HepG2 (cell line): Measurements from ENCODE around the gene ZFAND3. TPM values are rescaled to one million over a fixed set of nuclear protein-coding genes. Genes with fewer than 3 reads are reported as not detected.

Source experiments
- ATAC-seq: fragments of 200-7000 bp; cut with Tn5 transposase; 3 replicates; pipeline ENCODE4 v1.9.1; 2020; ENCODE audit warnings: mild to moderate bottlenecking, moderate library complexity
- BruUV-seq: library from RNA; stranded (reverse); fragments of 400-500 nt; replicated peaks from 2 replicates; lab custom pipeline; 2021; lab: Mats Ljungman, UMichigan
- CTCF ChIA-PET: fragments of 300-600 bp; formaldehyde crosslinking; extraction: SDS; loops from one replicate; lab custom pipeline; 2021; ENCODE audit warnings: low total read pairs, inconsistent platforms, low intra/inter-chr PET ratio; lab: Yijun Ruan, JAX
- POLR2A ChIA-PET: fragments of 350-600 bp; sonication (Branson Sonifier 250); formaldehyde crosslinking; loops from one replicate; lab custom pipeline; 2020; ENCODE audit warnings: antibody characterized with exemption, inconsistent platforms; lab: Yijun Ruan, JAX
- DNase-seq: peaks from one replicate; pipeline ENCODE4 v3.0.0-alpha.2; 2015; ENCODE audit warnings: low spot score
- FAIRE-seq: peaks from 3 replicates; lab custom pipeline; 2011; peaks lifted over from hg19 to GRCh38; lab: Jason Lieb, UNC
- H2AFZ ChIP-seq: one replicate; pipeline ENCODE4 v1.6.1; 2011; ENCODE audit warnings: low read length, inconsistent platforms
- H3K27ac ChIP-seq: fragments of 300-600 bp; 3 replicates; pipeline ENCODE4 v1.8.0; 2011; ENCODE audit warnings: mixed run types, mild to moderate bottlenecking, mixed read lengths, low read length, inconsistent platforms; ENCODE audit not compliant: insufficient read depth; ENCODE audit errors: extremely low read length
- H3K27me3 ChIP-seq, 2 experiments: fragments of 200-600 bp in 1 of 2; 2 replicates in 1 of 2; 3 replicates in 1 of 2; pipeline versions ENCODE4 v1.6.0 to v1.8.0; 2011; ENCODE audit warnings: low read length in 2 of 2, mild to moderate bottlenecking in 2 of 2, moderate library complexity in 2 of 2, inconsistent platforms in 1 of 2; ENCODE audit not compliant: insufficient read depth in 2 of 2, control insufficient read depth in 1 of 2
- H3K36me3 ChIP-seq, 2 experiments: fragments of 200-600 bp in 1 of 2; replicated peaks in 1 of 2; 2 replicates in 1 of 2; 3 replicates in 1 of 2; pipeline versions ENCODE4 v1.5.1 to v1.8.0; 2011; ENCODE audit warnings: low read length in 2 of 2, inconsistent platforms in 1 of 2; ENCODE audit not compliant: insufficient read depth in 2 of 2, control insufficient read depth in 1 of 2
- H3K4me1 ChIP-seq: 2 replicates; pipeline ENCODE4 v1.5.1; 2012; ENCODE audit warnings: low read length, inconsistent platforms; ENCODE audit not compliant: insufficient read depth
- H3K4me2 ChIP-seq: 2 replicates; pipeline ENCODE4 v1.6.0; 2011; ENCODE audit warnings: low read depth, low read length, inconsistent platforms
- H3K4me3 ChIP-seq, 3 experiments: fragments of 200-600 bp in 1 of 3; sonication (generic), shearing (Covaris generic) in 1 of 3; replicated peaks in 1 of 3; 2 replicates each; pipeline ENCODE4 v1.5.1; 2011 to 2016; ENCODE audit warnings: low read length in 3 of 3, inconsistent platforms in 2 of 3, low read depth in 2 of 3, mild to moderate bottlenecking in 2 of 3, control low read depth in 1 of 3, mixed read lengths in 1 of 3; ENCODE audit not compliant: insufficient read depth in 1 of 3
- H3K79me2 ChIP-seq: one replicate; pipeline ENCODE4 v1.6.1; 2011; ENCODE audit warnings: low read length, inconsistent platforms; ENCODE audit not compliant: insufficient read depth
- H3K9ac ChIP-seq: 2 replicates; pipeline ENCODE4 v1.6.0; 2011; ENCODE audit warnings: mild to moderate bottlenecking, low read depth, low read length, inconsistent platforms; ENCODE audit not compliant: insufficient read depth
- H3K9me3 ChIP-seq: 2 replicates; pipeline ENCODE4 v1.5.1; 2012; ENCODE audit warnings: mild to moderate bottlenecking, low read length
- H4K20me1 ChIP-seq: 2 replicates; pipeline ENCODE4 v1.6.0; 2011; ENCODE audit warnings: inconsistent platforms, mild to moderate bottlenecking, low read length, moderate library complexity; ENCODE audit not compliant: insufficient read depth
- HNF4G ChIP-seq, 2 experiments: sonication (generic) in 1 of 2; formaldehyde crosslinking in 1 of 2; IDR thresholded peaks; 2 replicates each; pipeline versions ENCODE4 v1.4.0 to v1.6.1; 2011 to 2020; ENCODE audit warnings: borderline replicate concordance in 2 of 2, low read depth in 2 of 2, mild to moderate bottlenecking in 2 of 2, low read length in 1 of 2, missing genetic modification reagents in 1 of 2, moderate library complexity in 1 of 2
- IKZF1 ChIP-seq: fragments of 450-650 bp; IDR thresholded peaks from 2 replicates; pipeline ENCODE4 v1.7.1; 2016
- MXD1 ChIP-seq: sonication (generic); formaldehyde crosslinking; IDR thresholded peaks from 2 replicates; pipeline ENCODE4 v1.4.0; 2020; ENCODE audit warnings: mild to moderate bottlenecking, missing genetic modification reagents
- NR2F2 ChIP-seq: IDR thresholded peaks from 2 replicates; pipeline ENCODE4 v1.6.1; 2012; ENCODE audit warnings: low read depth, inconsistent platforms, borderline replicate concordance
- PHF8 ChIP-seq: sonication (generic); formaldehyde crosslinking; IDR thresholded peaks from 2 replicates; pipeline ENCODE4 v1.5.0; 2020; ENCODE audit warnings: missing genetic modification reagents
- RBAK ChIP-seq: sonication (generic); formaldehyde crosslinking; IDR thresholded peaks from 2 replicates; pipeline ENCODE4 v1.5.1; 2020; ENCODE audit warnings: mild to moderate bottlenecking, missing genetic modification reagents
- TBX2 ChIP-seq: sonication (generic); formaldehyde crosslinking; IDR thresholded peaks from 2 replicates; pipeline ENCODE4 v1.5.0; 2020; ENCODE audit warnings: missing genetic modification reagents, mild to moderate bottlenecking, borderline replicate concordance
- ZBTB8A ChIP-seq: sonication (generic); formaldehyde crosslinking; IDR thresholded peaks from 2 replicates; pipeline ENCODE4 v1.4.0; 2020; ENCODE audit warnings: mild to moderate bottlenecking, low read depth, missing genetic modification reagents, borderline replicate concordance
- ZFP90 ChIP-seq: sonication (generic); formaldehyde crosslinking; IDR thresholded peaks from 2 replicates; pipeline ENCODE4 v1.8.0; 2022; ENCODE audit warnings: missing genetic modification reagents, mild to moderate bottlenecking, inconsistent platforms, borderline replicate concordance
- ZFY ChIP-seq: sonication (generic); formaldehyde crosslinking; IDR thresholded peaks from 2 replicates; pipeline ENCODE4 v1.4.0; 2020; ENCODE audit warnings: missing genetic modification reagents
- ZHX2 ChIP-seq, 2 experiments: sonication (generic) in 1 of 2; formaldehyde crosslinking in 1 of 2; IDR thresholded peaks; 2 replicates each; pipeline versions ENCODE4 v1.6.1 to v1.9.0; 2014 to 2022; ENCODE audit warnings: antibody characterized with exemption in 1 of 2, borderline replicate concordance in 1 of 2, inconsistent platforms in 1 of 2, low read depth in 1 of 2, missing genetic modification reagents in 1 of 2
- ZNF24 ChIP-seq: fragments of 450-650 bp; IDR thresholded peaks from 2 replicates; pipeline ENCODE4 v1.6.1; 2017; ENCODE audit warnings: antibody characterized with exemption, mild to moderate bottlenecking
- ZNF446 ChIP-seq: sonication (generic); formaldehyde crosslinking; IDR thresholded peaks from 2 replicates; pipeline ENCODE4 v1.5.0; 2020; ENCODE audit warnings: mild to moderate bottlenecking, missing genetic modification reagents
- ZNF503 ChIP-seq: sonication (generic); formaldehyde crosslinking; IDR thresholded peaks from 2 replicates; pipeline ENCODE4 v1.4.0; 2020; ENCODE audit warnings: missing genetic modification reagents
- ZNF772 ChIP-seq: sonication (generic); formaldehyde crosslinking; IDR thresholded peaks from 2 replicates; pipeline ENCODE4 v1.5.0; 2020; ENCODE audit warnings: mild to moderate bottlenecking, missing genetic modification reagents
- WGBS: methylation state at CpG from one replicate; pipeline ENCODE4 v1.1.6; 2017; ENCODE audit warnings: low lambda C conversion rate; 5-methylcytosine and 5-hydroxymethylcytosine counted together
- in situ Hi-C: cut with HindIII; loops from 2 replicates; pipeline ENCODE4 v1.10.0; 2017; ENCODE audit warnings: low pct_unique_long_range_greater_than_20kb; ENCODE audit not compliant: extremely low pct_ligation_motif_present
- intact Hi-C: fragments of 100-400 bp; cut with micrococcal nuclease; formaldehyde crosslinking; loops from one replicate; pipeline ENCODE4 v1.10.0; 2022; ENCODE audit not compliant: unreplicated experiment
- polyA plus RNA-seq, 8 experiments: library from polyadenylated mRNA; depleted of rRNA in 3 of 8; stranded (reverse) in 7 of 8; unstranded in 1 of 8; fragments of >200 nt; fragmentation: Illumina TruSeq in 4 of 8; extraction: Trizol in 4 of 8; gene quantifications; 2 replicates each; pipeline versions ENCODE4 v1.2.1 to v1.2.3, GENCODE V29; 2011 to 2016; ENCODE audit warnings: low read depth in 4 of 8, missing spikeins in 1 of 8, mixed read lengths in 1 of 8; ENCODE audit not compliant: insufficient read depth in 1 of 8
- total RNA-seq, 5 experiments: library from RNA; depleted of rRNA; stranded (reverse); fragments of >200 nt; fragmentation: Illumina TruSeq; extraction: Trizol; gene quantifications; 2 replicates each; pipeline ENCODE4 v1.2.3, GENCODE V29; 2016; ENCODE audit warnings: low read depth in 1 of 5

ZFAND3 gene
- total and polyA plus RNA-seq, 2 of the 13 experiments (the other 11 are each of a cell fraction or from before 2014, with no cell fraction given) = 16.4 to 17.1 TPM

- TF ChIP-seq ZNF446 = no peak
- no peak for TF ChIP-seq PHF8
- no peak for TF ChIP-seq ZBTB8A (CRISPR knock-in tag)
Observed at GRCh38 chr6:38114976-38115625, 295.6 kb downstream of the ZFAND3 start (continued).

- Histone ChIP-seq H3K4me2 (no peak overlapping the region), H3K9me3 (no peaks in the 10 kb centered on the region), H3K4me3 (no peak overlapping the region), H3K36me3 (peaks cover 9 to 25% of the 10 kb centered on the region in 2 experiments), H3K27me3 (no peaks in the 10 kb centered on the region), H4K20me1 (no peaks in the 10 kb centered on the region), H3K4me1 (no peaks in the 10 kb centered on the region), H3K79me2 (no peaks in the 10 kb centered on the region), H3K27ac (no peak overlapping the region), H3K9ac (no peak overlapping the region), H2AFZ (no peak overlapping the region)
- in situ Hi-C loops = no loop called here
- POLR2A ChIA-PET = no interaction called here
- DNase-seq (no peak), FAIRE-seq (no peak), ATAC-seq (no peak)
- intact Hi-C loops = no loop called here
- 92% methylated on average over 3 of the region's 3 CpGs for WGBS
- CTCF ChIA-PET = no interaction called here
- no TSS peak for BruUV-seq
- no peak for TF ChIP-seq ZHX2 (IDR thresholded peaks at IDR 0.05; ENCODE audit: low read depth)
- TF ChIP-seq ZHX2 (CRISPR knock-in tag; IDR thresholded peaks at IDR 0.05; ENCODE audit: borderline replicate concordance) = no peak
- no peak for TF ChIP-seq HNF4G (IDR thresholded peaks at IDR 0.05; ENCODE audit: borderline replicate concordance, low read depth, low read length)
- no peak for TF ChIP-seq HNF4G (CRISPR knock-in tag; IDR thresholded peaks at IDR 0.05; ENCODE audit: borderline replicate concordance, low read depth)
- TF ChIP-seq RBAK (CRISPR knock-in tag) = no peak
- TF ChIP-seq NR2F2 = no peak
- no peak for TF ChIP-seq ZNF772
- no peak for TF ChIP-seq ZNF24
- no peak for TF ChIP-seq ZNF503 (CRISPR knock-in tag)
- no peak for TF ChIP-seq ZFP90 (CRISPR knock-in tag)
- no peak for TF ChIP-seq ZFY
- no peak for TF ChIP-seq MXD1 (CRISPR knock-in tag)
- TF ChIP-seq IKZF1 = no peak
- TF ChIP-seq TBX2 (CRISPR knock-in tag) = no peak
Observed at GRCh38 chr6:38115626-38116008, 296.1 kb downstream of the ZFAND3 start.
